Activated B cell treated with CpG ODN at 0.5 μM for 24 hours (primary cell): Measurements from ENCODE around the gene TRNP1. TPM values are rescaled to one million over a fixed set of nuclear protein-coding genes. Genes with fewer than 3 reads are reported as not detected.

Experiments
- ATAC-seq: fragments of 200-7000 bp; cut with Tn5 transposase; one replicate; pipeline ENCODE4 v1.10.0; 2021; ENCODE audit warnings: low read depth, mild to moderate bottlenecking, moderate library complexity
- CTCF ChIA-PET: fragments of 350-600 bp; sonication (Branson Sonifier 250); formaldehyde crosslinking; loops from one replicate; lab custom pipeline; 2021; ENCODE audit warnings: antibody characterized with exemption; lab: Charles Lee
- POLR2A ChIA-PET: fragments of 350-600 bp; sonication (Branson Sonifier 250); formaldehyde crosslinking; loops from one replicate; lab custom pipeline; 2021; ENCODE audit warnings: antibody characterized with exemption; lab: Charles Lee
- DNase-seq: peaks from one replicate; pipeline ENCODE4 v3.0.0; 2022
- H3K27ac Mint-ChIP-seq: one replicate; pipeline ENCODE4 v1.8.0; 2020; ENCODE audit warnings: mixed read lengths
- H3K27me3 Mint-ChIP-seq: one replicate; pipeline ENCODE4 v1.8.0; 2021; ENCODE audit warnings: mixed read lengths
- H3K36me3 Mint-ChIP-seq: one replicate; pipeline ENCODE4 v1.8.0; 2021; ENCODE audit warnings: low read depth, mixed read lengths
- H3K4me1 Mint-ChIP-seq: one replicate; pipeline ENCODE4 v1.8.0; 2021; ENCODE audit warnings: mixed read lengths
- H3K4me3 Mint-ChIP-seq: one replicate; pipeline ENCODE4 v1.8.0; 2020; ENCODE audit warnings: mild to moderate bottlenecking, mixed read lengths
- H3K9me3 Mint-ChIP-seq: one replicate; pipeline ENCODE4 v1.8.0; 2020; ENCODE audit warnings: mixed read lengths
- CTCF ChIP-seq: fragments of 200-600 bp; IDR thresholded peaks from one replicate; pipeline ENCODE4 v1.8.0; 2022; ENCODE audit warnings: antibody characterized with exemption, mild to moderate bottlenecking
- intact Hi-C: fragments of 100-400 bp; cut with micrococcal nuclease; formaldehyde crosslinking; loops from one replicate; pipeline ENCODE4 v1.15.1; 2024
- total RNA-seq: library from RNA; stranded (reverse); gene quantifications from 2 replicates; pipeline ENCODE4 v1.2.3, GENCODE V29; 2022

TRNP1 gene
- total RNA-seq, 1 donor from 2014 or later, result 0.44 TPM

- no peak for DNase-seq
- intact Hi-C loops, result no loop called here
- no peak for TF ChIP-seq CTCF
- ATAC-seq, result no peak
- Mint-ChIP-seq H3K36me3 (peaks cover 5% of the 10 kb centered on the region), H3K4me1 (no peaks in the 10 kb centered on the region), H3K9me3 (no peaks in the 10 kb centered on the region), H3K4me3 (no peak overlapping the region), H3K27ac (no peak overlapping the region), H3K27me3 (peaks cover 5% of the 10 kb centered on the region)
- POLR2A ChIA-PET, result no interaction called here
- CTCF ChIA-PET, result no interaction called here
Measured at GRCh38 chr1:26953374-26953773, 40.1 kb upstream of the TRNP1 start.

- TF ChIP-seq CTCF, result no peak
- Mint-ChIP-seq H3K27me3 (peaks cover 8% of the 10 kb centered on the region), H3K36me3 (peaks cover 4% of the 10 kb centered on the region), H3K9me3 (no peaks in the 10 kb centered on the region), H3K27ac (no peak overlapping the region), H3K4me3 (no peak overlapping the region), H3K4me1 (peaks cover 14% of the 10 kb centered on the region)
- DNase-seq (no peak), ATAC-seq (no peak)
- intact Hi-C loops, result no loop called here
- POLR2A ChIA-PET, result no interaction called here
- CTCF ChIA-PET, result no interaction called here
Measured at GRCh38 chr1:26956321-26956720, 37.2 kb upstream of the TRNP1 start.

GRCh38 chr1:26957306-26957705 is 36.2 kb upstream of the TRNP1 start:
- H3K27me3 Mint-ChIP-seq, result peaks cover 8% of the 10 kb centered on the region
- ATAC-seq (no peak), DNase-seq (no peak)
- peaks cover 14% of the 10 kb centered on the region for H3K4me1 Mint-ChIP-seq
- no peak for TF ChIP-seq CTCF
- ChIA-PET POLR2A (no interaction called here), CTCF (no interaction called here)
- intact Hi-C loops, result no loop called here
- H3K36me3 Mint-ChIP-seq, result peaks cover 4% of the 10 kb centered on the region
- H3K27ac Mint-ChIP-seq, result no peak overlapping the region
- no peak overlapping the region for H3K4me3 Mint-ChIP-seq
- H3K9me3 Mint-ChIP-seq, result no peaks in the 10 kb centered on the region

GRCh38 chr1:26959270-26959669 is 34.2 kb upstream of the TRNP1 start:
- H3K27me3 Mint-ChIP-seq, result peaks cover 14% of the 10 kb centered on the region
- no peaks in the 10 kb centered on the region for H3K36me3 Mint-ChIP-seq
- no peak for TF ChIP-seq CTCF
- CTCF ChIA-PET, result no interaction called here
- no peak for ATAC-seq
- peaks cover 14% of the 10 kb centered on the region for H3K4me1 Mint-ChIP-seq
- POLR2A ChIA-PET, result interaction anchor here (0.6 kb wide), 2 partner anchors 216 to 456 kb away, joined by 3 read pairs; no protein-coding TSS in a partner anchor
- intact Hi-C loops, result no loop called here
- DNase-seq, result no peak
- no peak overlapping the region for H3K27ac Mint-ChIP-seq
- H3K4me3 Mint-ChIP-seq, result peak overlapping the region; percentile 67
- H3K9me3 Mint-ChIP-seq, result no peaks in the 10 kb centered on the region

- Mint-ChIP-seq H3K4me3 (peak within 1 kb of the TSS; percentile 79), H3K4me1 (peaks cover 14% of the 10 kb centered on the region), H3K9me3 (no peaks in the 10 kb centered on the region), H3K36me3 (no peaks in the 10 kb centered on the region), H3K27me3 (peaks cover 15% of the 10 kb centered on the region), H3K27ac (peak within 1 kb of the TSS; percentile 53)
- TF ChIP-seq CTCF, result no peak
- intact Hi-C loops, result loop anchor here (1.0 kb wide), 1 partner anchor 39 kb away; the partner anchor contains the start of gene NUDC
- peak; percentile 93 for ATAC-seq
- peak; percentile 54 for DNase-seq
- CTCF ChIA-PET, result no interaction called here
- POLR2A ChIA-PET, result interaction anchor here (0.6 kb wide), 1 partner anchor 737 kb away, joined by 7 read pairs; no protein-coding TSS in a partner anchor
Measured at GRCh38 chr1:26959722-26960624, 33.5 kb upstream of the TRNP1 start, which contains the start of gene KDF1. Gene KDF1, minus strand, starts transcription at chr1:26960468. Its CDS starts 8,088 bp downstream, at chr1:26952380.
